IgD-negative memory B cell (primary cell): ENCODE results near the gene TOMM70. TPM values are rescaled to one million over a fixed set of nuclear protein-coding genes. Genes with fewer than 3 reads are reported as not detected.
A peak's percentile ranks its signal among the peaks of the same experiment; 100 is the strongest.
"Not testable (repeated sequence)": the region's sequence is repeated elsewhere in the genome, so short reads cannot be mapped to it uniquely, and the experiment has no call there.

Source experiments
- H3K27ac Mint-ChIP-seq, 3 donors: one replicate each; pipeline ENCODE4 v1.8.0; 2020 to 2022; ENCODE audit warnings: mild to moderate bottlenecking in 3 of 3, mixed read lengths in 3 of 3, moderate library complexity in 1 of 3
- H3K27me3 Mint-ChIP-seq: one replicate; pipeline ENCODE4 v1.8.0; 2021; ENCODE audit warnings: mixed read lengths
- H3K36me3 Mint-ChIP-seq: one replicate; pipeline ENCODE4 v1.8.0; 2020; ENCODE audit warnings: mild to moderate bottlenecking, mixed read lengths
- H3K4me1 Mint-ChIP-seq, 3 donors: one replicate each; pipeline ENCODE4 v1.8.0; 2020 to 2022; ENCODE audit warnings: mixed read lengths in 3 of 3, mild to moderate bottlenecking in 1 of 3
- H3K4me3 Mint-ChIP-seq, 4 donors: one replicate each; pipeline ENCODE4 v1.8.0; 2020 to 2022; ENCODE audit warnings: mild to moderate bottlenecking in 4 of 4, mixed read lengths in 4 of 4, moderate library complexity in 3 of 4
- H3K9me3 Mint-ChIP-seq, 3 donors: one replicate each; pipeline ENCODE4 v1.8.0; 2020 to 2021; ENCODE audit warnings: mixed read lengths in 3 of 3, mild to moderate bottlenecking in 1 of 3
- polyA plus RNA-seq: library from polyadenylated mRNA; unstranded; fragments of 300-500 nt; fragmentation: Illumina TruSeq; gene quantifications from one replicate; pipeline ENCODE4 v1.2.3, GENCODE V29; 2021

Gene TOMM70
- polyA plus RNA-seq = 14.0 TPM

GRCh38 chr3:100400780-100401673 is at the start of gene TOMM70, which contains the start of gene LNP1:
Gene TOMM70 (minus strand): TSS chr3:100401089. CDS start chr3:100400949, 140 bp downstream.
Gene LNP1 (plus strand): TSS chr3:100401539. CDS start chr3:100429730, 28,191 bp downstream.
- H3K4me1 Mint-ChIP-seq = peaks cover 28 to 52% (median 40%) of the 10 kb centered on the region in 3 donors

DNA sequence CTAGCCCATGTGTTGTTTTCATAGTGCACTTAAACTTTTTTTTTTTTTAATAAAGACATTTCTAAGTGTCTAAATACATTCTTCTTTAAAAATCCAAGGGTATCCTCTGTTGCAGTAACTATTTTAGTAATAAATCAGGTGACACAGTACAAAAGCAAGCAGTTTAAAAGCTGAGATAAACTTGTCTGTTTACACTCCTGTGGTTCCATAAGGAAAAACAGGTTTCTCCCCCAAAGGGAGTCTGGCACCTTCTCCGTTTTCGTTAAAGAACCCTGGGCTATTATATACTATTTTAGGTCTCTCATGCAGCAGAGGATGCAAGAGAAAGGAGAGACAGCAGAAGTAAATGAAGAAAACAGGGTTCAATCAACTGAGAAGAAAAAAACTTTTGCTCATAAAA is 48.3 kb upstream of the TOMM70 start:
- Mint-ChIP-seq H3K9me3 (peaks cover 0 to 9% (median 0%) of the 10 kb centered on the region in 3 donors), H3K36me3 (peaks cover 8% of the 10 kb centered on the region), H3K4me3 (no peak overlapping the region), H3K27ac (no peak overlapping the region), H3K27me3 (peaks cover 1% of the 10 kb centered on the region), H3K4me1 (no peaks in the 10 kb centered on the region)

More at GRCh38 chr3:100400780-100401673, at the start of gene TOMM70, which contains the start of gene LNP1:
- Mint-ChIP-seq H3K27me3 (no peaks in the 10 kb centered on the region), H3K36me3 (peaks cover 2% of the 10 kb centered on the region), H3K9me3 (peaks cover 0 to 1% (median 0%) of the 10 kb centered on the region in 3 donors), H3K27ac (peak within 1 kb of the TSS; percentile 93 to 97 (median 96)), H3K4me3 (peak within 1 kb of the TSS; percentile 99 to 100 (median 100))

GRCh38 chr3:100448079-100448478 is 47.2 kb upstream of the TOMM70 start:
- H3K4me3 Mint-ChIP-seq = no peak overlapping the region
- H3K27me3 Mint-ChIP-seq = peaks cover 1% of the 10 kb centered on the region
- H3K36me3 Mint-ChIP-seq = peaks cover 8% of the 10 kb centered on the region
- no peaks in the 10 kb centered on the region for H3K4me1 Mint-ChIP-seq
- H3K27ac Mint-ChIP-seq = no peak overlapping the region
- H3K9me3 Mint-ChIP-seq = peaks cover 0 to 11% (median 10%) of the 10 kb centered on the region in 3 donors

DNA sequence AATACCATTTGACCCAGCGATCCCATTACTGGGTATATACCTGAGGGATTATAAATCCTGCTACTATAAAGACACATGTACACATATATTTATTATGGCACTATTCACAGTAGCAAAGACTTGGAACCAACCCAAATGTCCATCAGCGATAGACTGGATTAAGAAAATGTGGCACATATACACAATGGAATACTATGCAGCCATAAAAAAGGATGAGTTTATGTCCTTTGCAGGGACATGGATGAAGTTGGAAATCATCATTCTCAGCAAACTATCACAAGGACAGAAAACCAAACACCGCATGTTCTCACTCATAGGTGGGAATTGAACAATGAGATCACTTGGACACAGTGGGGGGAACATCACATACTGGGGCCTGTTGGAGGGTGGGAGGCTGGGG is 46.2 kb upstream of the TOMM70 start:
- H3K9me3 Mint-ChIP-seq = peaks cover 0 to 11% (median 10%) of the 10 kb centered on the region in 3 donors
- not testable (repeated sequence) for H3K36me3 Mint-ChIP-seq, H3K4me3 Mint-ChIP-seq, H3K4me1 Mint-ChIP-seq, H3K27ac Mint-ChIP-seq, H3K27me3 Mint-ChIP-seq

DNA sequence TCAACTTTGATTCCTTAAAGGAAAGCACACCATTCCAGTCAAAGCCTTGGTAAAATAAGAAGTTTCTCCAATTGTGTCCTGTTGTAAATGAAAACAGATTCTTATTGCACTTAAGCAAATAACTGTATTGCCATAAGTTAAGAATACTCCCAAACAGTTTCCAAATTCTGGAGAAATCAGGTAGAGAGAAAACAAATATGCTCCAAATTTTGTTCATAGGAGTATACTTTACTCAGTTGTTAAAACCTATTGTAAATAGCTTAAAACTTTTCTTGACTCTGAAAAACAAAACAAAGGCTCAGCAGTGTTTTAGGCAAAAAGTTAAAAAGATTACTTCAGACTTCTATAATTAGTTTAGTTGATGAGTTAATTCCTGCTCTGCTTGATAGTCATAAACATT is 42.8 kb upstream of the TOMM70 start:
- Mint-ChIP-seq H3K27ac (no peak overlapping the region), H3K9me3 (peaks cover 0 to 13% (median 10%) of the 10 kb centered on the region in 3 donors), H3K4me1 (no peaks in the 10 kb centered on the region), H3K27me3 (peaks cover 1% of the 10 kb centered on the region), H3K36me3 (no peaks in the 10 kb centered on the region), H3K4me3 (no peak overlapping the region)

GRCh38 chr3:100440895-100441294 is 40.0 kb upstream of the TOMM70 start:
- peaks cover 0 to 10% (median 4%) of the 10 kb centered on the region in 3 donors for H3K9me3 Mint-ChIP-seq
- no peaks in the 10 kb centered on the region for H3K36me3 Mint-ChIP-seq
- no peaks in the 10 kb centered on the region for H3K4me1 Mint-ChIP-seq
- no peak overlapping the region for H3K4me3 Mint-ChIP-seq
- H3K27ac Mint-ChIP-seq = no peak overlapping the region
- peaks cover 1% of the 10 kb centered on the region for H3K27me3 Mint-ChIP-seq

DNA sequence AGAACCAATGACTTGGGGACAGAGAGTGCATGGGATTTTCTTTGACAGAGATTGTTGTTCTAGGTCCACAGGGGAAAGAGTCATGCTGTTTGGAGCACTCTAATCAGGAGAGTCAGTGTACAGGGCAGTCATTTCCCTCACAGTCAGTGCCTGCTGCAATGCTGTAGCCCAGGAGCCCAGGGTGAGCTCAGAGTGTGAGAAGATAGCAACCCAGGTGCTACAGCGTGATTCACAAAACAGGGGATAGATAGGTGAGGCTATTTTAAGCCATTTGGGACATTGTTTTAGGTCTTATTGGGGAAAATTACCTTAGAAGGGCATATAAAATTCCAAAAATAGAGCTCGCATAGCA is 37.7 kb upstream of the TOMM70 start:
- Mint-ChIP-seq H3K9me3 (peaks cover 0 to 7% (median 2%) of the 10 kb centered on the region in 3 donors), H3K4me3 (no peak overlapping the region), H3K4me1 (no peaks in the 10 kb centered on the region), H3K27ac (no peak overlapping the region), H3K36me3 (peaks cover 6% of the 10 kb centered on the region), H3K27me3 (no peaks in the 10 kb centered on the region)

GRCh38 chr3:100437721-100438622 is 37.1 kb upstream of the TOMM70 start:
- peaks cover 2 to 3% (median 2%) of the 10 kb centered on the region in 3 donors for H3K9me3 Mint-ChIP-seq
- no peaks in the 10 kb centered on the region for H3K4me1 Mint-ChIP-seq
- H3K4me3 Mint-ChIP-seq = no peak overlapping the region
- H3K27ac Mint-ChIP-seq = no peak overlapping the region
- H3K27me3 Mint-ChIP-seq = no peaks in the 10 kb centered on the region
- peaks cover 8% of the 10 kb centered on the region for H3K36me3 Mint-ChIP-seq

- no peaks in the 10 kb centered on the region for H3K27me3 Mint-ChIP-seq
Observed at GRCh38 chr3:100436951-100437350, 36.1 kb upstream of the TOMM70 start.

GRCh38 chr3:100429187-100429716 is 28.4 kb upstream of the TOMM70 start:
- peaks cover 0 to 2% (median 0%) of the 10 kb centered on the region in 3 donors for H3K9me3 Mint-ChIP-seq
- H3K36me3 Mint-ChIP-seq = peaks cover 3% of the 10 kb centered on the region
- H3K4me3 Mint-ChIP-seq = no peak overlapping the region
- H3K4me1 Mint-ChIP-seq = peaks cover 0 to 2% (median 0%) of the 10 kb centered on the region in 3 donors
- no peak overlapping the region for H3K27ac Mint-ChIP-seq
- no peaks in the 10 kb centered on the region for H3K27me3 Mint-ChIP-seq

More at GRCh38 chr3:100436951-100437350, 36.1 kb upstream of the TOMM70 start:
- Mint-ChIP-seq H3K27ac (no peak overlapping the region), H3K4me1 (no peaks in the 10 kb centered on the region), H3K9me3 (peaks cover 2 to 3% (median 2%) of the 10 kb centered on the region in 3 donors), H3K36me3 (peaks cover 8% of the 10 kb centered on the region), H3K4me3 (no peak overlapping the region)

- peaks cover 0 to 2% (median 0%) of the 10 kb centered on the region in 3 donors for H3K4me1 Mint-ChIP-seq
- H3K27me3 Mint-ChIP-seq = no peaks in the 10 kb centered on the region
- H3K4me3 Mint-ChIP-seq = no peak overlapping the region
- H3K27ac Mint-ChIP-seq = no peak overlapping the region
- H3K36me3 Mint-ChIP-seq = no peaks in the 10 kb centered on the region
- no peaks in the 10 kb centered on the region for H3K9me3 Mint-ChIP-seq
Observed at GRCh38 chr3:100427699-100428098, 26.8 kb upstream of the TOMM70 start.

DNA sequence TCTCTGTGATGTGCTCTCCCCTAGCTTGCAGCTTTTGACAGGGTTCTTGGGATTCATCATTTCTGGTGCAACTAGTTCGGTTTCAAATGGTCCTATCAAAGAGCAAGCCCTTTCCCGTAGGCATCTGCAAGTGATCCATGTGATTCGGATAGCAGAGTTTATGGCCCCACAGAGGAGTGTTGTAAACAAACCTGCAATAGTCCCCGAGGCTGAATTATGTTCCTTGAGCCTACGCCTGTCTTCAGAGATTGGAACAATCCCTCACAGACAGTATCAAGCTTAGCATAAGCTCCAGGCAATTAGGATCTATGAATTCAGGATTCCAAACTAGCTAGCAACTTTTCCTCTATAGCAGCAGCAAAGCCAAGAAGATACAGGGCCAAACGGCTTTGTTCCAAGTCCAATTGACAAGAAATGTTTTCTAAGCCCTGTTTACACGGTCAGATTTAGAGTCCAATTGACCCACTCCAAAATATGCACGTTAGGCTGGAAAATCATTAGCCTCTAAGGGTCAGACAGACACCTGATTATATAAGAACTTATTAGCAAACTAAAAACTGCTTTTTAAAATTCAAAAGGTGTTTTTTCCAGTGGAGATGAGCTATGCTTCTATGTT is 25.3 kb upstream of the TOMM70 start:
- H3K4me3 Mint-ChIP-seq = no peak overlapping the region
- no peaks in the 10 kb centered on the region for H3K4me1 Mint-ChIP-seq
- no peak overlapping the region for H3K27ac Mint-ChIP-seq
- no peaks in the 10 kb centered on the region for H3K36me3 Mint-ChIP-seq
- H3K9me3 Mint-ChIP-seq = no peaks in the 10 kb centered on the region
- H3K27me3 Mint-ChIP-seq = no peaks in the 10 kb centered on the region

GRCh38 chr3:100425316-100425715 is 24.4 kb upstream of the TOMM70 start:
- H3K27me3 Mint-ChIP-seq = no peaks in the 10 kb centered on the region
- H3K36me3 Mint-ChIP-seq = no peaks in the 10 kb centered on the region
- no peaks in the 10 kb centered on the region for H3K9me3 Mint-ChIP-seq
- H3K4me1 Mint-ChIP-seq = no peaks in the 10 kb centered on the region
- H3K27ac Mint-ChIP-seq = no peak overlapping the region
- no peak overlapping the region for H3K4me3 Mint-ChIP-seq

GRCh38 chr3:100424261-100424660 is 23.4 kb upstream of the TOMM70 start:
- H3K4me3 Mint-ChIP-seq = no peak overlapping the region
- peaks cover 0 to 4% (median 2%) of the 10 kb centered on the region in 3 donors for H3K4me1 Mint-ChIP-seq
- H3K27ac Mint-ChIP-seq = no peak overlapping the region
- H3K27me3 Mint-ChIP-seq = no peaks in the 10 kb centered on the region
- H3K36me3 Mint-ChIP-seq = no peaks in the 10 kb centered on the region
- H3K9me3 Mint-ChIP-seq = no peaks in the 10 kb centered on the region
